SU-DHL-6 (cell line): ENCODE measurements around the gene PYDC1.

Experiments
- CTCF ChIP-seq: fragments of 200-600 bp; sonication (generic); IDR thresholded peaks from one replicate; pipeline ENCODE4 v1.5.1; 2017; ENCODE audit warnings: antibody characterized with exemption, mild to moderate bottlenecking, low read length, moderate library complexity; ENCODE audit not compliant: insufficient read depth, poor library complexity, severe bottlenecking
- EZH2phosphoT487 ChIP-seq: fragments of 200-600 bp; sonication (generic), shearing (Covaris generic); conservative IDR thresholded peaks from 2 replicates; pipeline ENCODE4 v1.6.1; 2018; ENCODE audit warnings: mild to moderate bottlenecking, antibody characterized with exemption, low read length, moderate library complexity, mixed read lengths

- TF ChIP-seq CTCF (no peak), EZH2phosphoT487 (no peak)
Measured at GRCh38 chr16:31258366-31258765, 41.4 kb upstream of the PYDC1 start.
